ENCODE data around the gene INTS12.

The INTS12 gene

GRCh38 chr4:105662935-105663675, 45.4 kb downstream of the INTS12 start:
- in situ Hi-C loops (cut with HindIII; ENCODE audit: low sequenced_read_pairs), result no loop called here
- TF ChIP-seq, protein P1, sequence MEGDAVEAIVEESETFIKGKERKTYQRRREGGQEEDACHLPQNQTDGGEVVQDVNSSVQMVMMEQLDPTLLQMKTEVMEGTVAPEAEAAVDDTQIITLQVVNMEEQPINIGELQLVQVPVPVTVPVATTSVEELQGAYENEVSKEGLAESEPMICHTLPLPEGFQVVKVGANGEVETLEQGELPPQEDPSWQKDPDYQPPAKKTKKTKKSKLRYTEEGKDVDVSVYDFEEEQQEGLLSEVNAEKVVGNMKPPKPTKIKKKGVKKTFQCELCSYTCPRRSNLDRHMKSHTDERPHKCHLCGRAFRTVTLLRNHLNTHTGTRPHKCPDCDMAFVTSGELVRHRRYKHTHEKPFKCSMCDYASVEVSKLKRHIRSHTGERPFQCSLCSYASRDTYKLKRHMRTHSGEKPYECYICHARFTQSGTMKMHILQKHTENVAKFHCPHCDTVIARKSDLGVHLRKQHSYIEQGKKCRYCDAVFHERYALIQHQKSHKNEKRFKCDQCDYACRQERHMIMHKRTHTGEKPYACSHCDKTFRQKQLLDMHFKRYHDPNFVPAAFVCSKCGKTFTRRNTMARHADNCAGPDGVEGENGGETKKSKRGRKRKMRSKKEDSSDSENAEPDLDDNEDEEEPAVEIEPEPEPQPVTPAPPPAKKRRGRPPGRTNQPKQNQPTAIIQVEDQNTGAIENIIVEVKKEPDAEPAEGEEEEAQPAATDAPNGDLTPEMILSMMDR (IDR thresholded peaks at IDR 0.05; ENCODE audit: low read depth, low read length), result no peak
- no peak overlapping the region for H3K4me3 ChIP-seq (ENCODE audit: low read depth, low read length)
- DNase-seq (ENCODE audit: low read depth, low spot score), result no peak

- in situ Hi-C loops (cut with HindIII; ENCODE audit: low sequenced_read_pairs), result no loop called here
- H3K4me3 ChIP-seq (ENCODE audit: low read depth, low read length), result no peak overlapping the region
- no peak for DNase-seq (ENCODE audit: low read depth, low spot score)
- TF ChIP-seq, protein P1 (IDR thresholded peaks at IDR 0.05; ENCODE audit: low read depth, low read length), result no peak
Observed at GRCh38 chr4:105661028-105661427, 47.5 kb downstream of the INTS12 start.

DNA sequence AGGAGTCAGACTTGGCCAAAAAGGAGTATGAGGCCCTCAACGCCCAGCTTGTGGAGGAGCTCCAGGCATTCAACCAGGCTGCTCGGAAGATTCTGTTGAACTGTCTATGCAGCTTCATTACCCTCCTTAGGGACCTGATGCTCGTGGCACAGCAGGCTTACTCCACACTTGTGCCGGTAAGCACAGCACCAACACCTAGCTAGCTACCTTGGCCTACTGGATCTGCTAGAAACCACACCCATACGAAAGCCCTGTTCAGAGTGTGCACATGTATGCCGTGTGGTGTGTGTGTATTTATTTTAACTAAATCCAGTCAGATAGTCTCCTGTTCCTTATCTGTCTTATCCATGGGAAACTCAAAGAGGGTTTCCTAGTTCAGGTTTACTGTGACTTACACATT, 49.3 kb downstream of the INTS12 start:
- in situ Hi-C loops (cut with HindIII; ENCODE audit: low sequenced_read_pairs), result no loop called here
- no peak for DNase-seq (ENCODE audit: low read depth, low spot score)
- no peak overlapping the region for H3K4me3 ChIP-seq (ENCODE audit: low read depth, low read length)
- TF ChIP-seq, protein P1 (IDR thresholded peaks at IDR 0.05; ENCODE audit: low read depth, low read length), result no peak

DNA sequence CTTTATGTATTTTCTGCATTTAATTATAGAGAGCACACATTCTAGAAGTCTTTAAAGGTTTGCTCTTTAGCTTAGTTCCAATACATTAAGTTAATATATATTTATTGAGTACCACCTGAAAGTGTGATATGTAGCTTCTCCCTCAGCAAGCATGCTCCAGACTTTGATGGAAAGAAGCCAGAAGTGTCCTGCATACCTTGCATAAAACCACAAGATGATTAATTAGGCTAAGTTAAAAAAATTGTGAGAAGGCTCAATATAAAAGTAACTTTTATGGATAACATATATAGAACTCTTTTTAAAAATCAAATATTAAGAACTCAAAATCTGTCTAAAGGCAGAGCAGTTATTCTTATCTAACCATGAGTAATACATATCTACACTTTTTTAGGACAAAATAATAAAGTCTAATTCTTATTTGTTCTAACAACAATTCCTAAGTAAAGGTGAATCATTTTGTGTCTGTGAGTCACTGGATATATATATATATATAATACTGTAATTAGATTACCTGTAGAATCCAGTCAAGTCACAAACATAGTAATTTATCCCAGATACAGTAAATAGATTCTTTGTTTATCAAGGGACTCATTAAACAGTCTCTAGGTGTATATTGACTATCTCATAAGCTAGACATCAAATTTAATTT, 51.2 kb downstream of the INTS12 start:
- no peak overlapping the region for H3K4me3 ChIP-seq (ENCODE audit: low read depth, low read length)
- in situ Hi-C loops (cut with HindIII; ENCODE audit: low sequenced_read_pairs), result no loop called here
- TF ChIP-seq, protein P1 (IDR thresholded peaks at IDR 0.05; ENCODE audit: low read depth, low read length), result no peak
- DNase-seq (ENCODE audit: low read depth, low spot score), result no peak

- H3K4me3 ChIP-seq (ENCODE audit: low read depth, low read length), result no peak overlapping the region
- in situ Hi-C loops (cut with HindIII; ENCODE audit: low sequenced_read_pairs), result no loop called here
- TF ChIP-seq, protein P1 (IDR thresholded peaks at IDR 0.05; ENCODE audit: low read depth, low read length), result no peak
- no peak for DNase-seq (ENCODE audit: low read depth, low spot score)
Observed at GRCh38 chr4:105652286-105652888, 56.1 kb downstream of the INTS12 start.

DNA sequence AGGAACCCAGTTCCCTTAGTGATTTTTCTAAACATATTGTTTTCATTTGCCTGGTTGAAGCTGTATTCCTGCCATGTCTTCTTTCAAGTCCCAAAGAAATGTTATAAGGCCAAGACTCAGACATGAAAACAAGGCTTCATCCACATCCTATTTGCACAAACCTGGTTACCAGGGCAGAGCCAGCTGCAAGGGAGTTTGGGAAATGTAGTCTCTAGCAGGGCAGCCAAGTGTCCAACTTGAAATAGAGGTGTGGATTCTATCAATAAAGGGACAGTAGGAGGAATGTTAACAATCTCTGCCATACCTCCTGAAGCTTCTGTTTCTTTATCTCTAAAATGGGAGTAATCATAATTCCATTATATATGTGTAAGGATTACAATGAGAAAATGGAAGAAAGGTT, 56.6 kb downstream of the INTS12 start:
- no peak overlapping the region for H3K4me3 ChIP-seq (ENCODE audit: low read depth, low read length)
- in situ Hi-C loops (cut with HindIII; ENCODE audit: low sequenced_read_pairs), result no loop called here
- DNase-seq (ENCODE audit: low read depth, low spot score), result no peak
- TF ChIP-seq, protein P1 (IDR thresholded peaks at IDR 0.05; ENCODE audit: low read depth, low read length), result no peak

Data from astrocyte of the spinal cord (primary cell).